NCI-H345 treated with DMSO at 0.1 percent for 48 hours (cell line): ENCODE results near the gene ZBTB46.
"Not testable (repeated sequence)": the region's sequence is repeated elsewhere in the genome, so short reads cannot be mapped to it uniquely, and the experiment has no call there.

ENCODE experiments used
- DNase-seq: peaks from one replicate; lab custom pipeline; 2025; ENCODE audit not compliant: unreplicated experiment; lab: John Stamatoyannopoulos, UW

ZBTB46 gene

DNA sequence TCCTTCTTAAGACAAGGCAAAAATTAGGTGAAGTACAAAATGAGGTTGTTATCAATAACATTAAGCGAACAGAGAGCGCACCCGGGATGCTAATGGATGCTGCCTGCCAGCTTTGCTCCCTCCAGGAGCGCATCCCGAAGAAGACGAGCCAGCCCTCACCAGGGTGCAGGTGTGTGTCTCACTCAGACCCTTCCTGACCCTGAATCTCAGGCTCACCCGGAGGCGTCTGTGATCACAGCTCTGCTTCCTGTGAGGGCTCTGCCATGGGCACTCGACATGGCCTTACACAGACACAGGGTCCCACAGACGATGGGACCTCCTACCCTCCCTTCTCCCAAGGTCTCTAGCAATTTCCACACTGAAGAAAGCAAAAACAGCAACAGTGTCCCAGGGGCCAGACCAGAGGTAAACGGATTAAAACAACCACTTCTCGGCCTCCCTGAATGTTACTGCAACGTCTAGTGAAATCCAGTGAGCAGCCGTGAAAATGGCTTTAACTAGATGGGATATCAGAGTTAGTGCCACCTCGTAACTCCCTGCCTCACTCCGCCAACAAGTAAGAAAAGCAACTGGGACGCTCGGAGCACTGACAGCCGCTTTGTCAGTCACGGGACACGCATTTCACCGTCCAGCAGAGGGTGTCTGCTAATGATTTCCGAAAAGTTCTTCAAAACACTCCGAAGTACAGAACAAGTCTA, 11.7 kb downstream of the ZBTB46 start:
- no peak for DNase-seq

DNA sequence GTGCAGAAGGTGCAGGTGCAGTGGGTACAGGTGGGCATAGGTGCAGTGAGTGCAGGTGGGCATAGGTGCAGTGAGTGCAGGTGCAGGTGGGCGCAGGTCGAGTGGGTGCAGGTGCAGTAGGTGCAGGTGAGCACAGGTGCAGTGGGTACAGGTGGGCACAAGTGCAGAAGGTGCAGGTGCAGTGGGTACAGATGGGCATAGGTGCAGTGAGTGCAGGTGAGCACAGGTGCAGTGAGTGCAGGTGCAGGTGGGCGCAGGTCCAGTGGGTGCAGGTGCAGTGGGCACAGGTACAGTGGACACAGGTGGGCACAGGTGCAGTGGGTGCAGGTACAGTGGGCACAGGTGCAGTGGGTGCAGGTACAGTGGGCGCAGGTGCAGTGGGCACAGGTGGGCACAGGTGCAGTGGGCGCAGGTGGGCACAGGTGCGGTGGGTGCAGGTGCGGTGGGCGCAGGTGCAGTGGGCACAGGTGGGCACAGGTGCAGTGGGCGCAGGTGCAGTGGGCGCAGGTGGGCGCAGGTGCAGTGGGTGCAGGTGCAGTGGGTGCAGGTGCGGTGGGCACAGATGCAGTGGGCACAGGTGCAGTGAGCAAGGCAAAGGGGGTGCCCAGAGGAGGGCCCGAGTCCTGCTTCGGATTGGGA, 15.3 kb downstream of the ZBTB46 start:
- DNase-seq: no peak

DNA sequence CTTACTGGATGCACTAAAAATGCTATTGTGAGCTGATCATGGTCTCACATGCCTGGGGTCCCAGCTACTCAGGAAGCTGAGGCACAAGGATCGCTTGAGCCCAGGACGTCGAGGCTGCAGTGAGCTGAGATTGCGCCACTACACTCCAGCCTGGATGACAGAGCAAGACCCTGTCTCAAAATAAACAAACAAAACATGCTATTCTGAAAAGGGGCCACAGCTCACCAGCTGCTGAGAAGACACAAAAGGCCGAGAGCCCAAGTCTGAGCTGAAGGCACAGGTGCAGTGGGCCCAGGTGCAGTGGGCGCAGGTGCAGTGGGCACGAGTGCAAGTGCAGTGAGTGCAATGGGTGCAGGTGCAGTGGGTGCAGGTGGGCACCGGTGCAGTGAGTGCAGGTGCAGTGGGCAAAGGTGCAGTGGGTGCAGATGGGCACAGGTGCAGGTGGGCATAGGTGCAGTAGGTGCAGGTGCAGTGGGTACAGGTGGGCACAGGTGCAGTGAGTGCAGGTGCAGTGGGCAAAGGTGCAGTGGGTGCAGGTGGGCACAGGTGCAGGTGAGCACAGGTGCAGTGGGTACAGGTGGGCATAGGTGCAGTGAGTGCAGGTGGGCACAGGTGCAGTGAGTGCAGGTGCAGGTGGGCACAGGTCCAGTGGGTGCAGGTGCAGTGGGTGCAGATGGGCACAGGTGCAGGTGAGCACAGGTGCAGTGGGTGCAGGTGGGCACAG, 16.0 kb downstream of the ZBTB46 start:
- no peak for DNase-seq

DNA sequence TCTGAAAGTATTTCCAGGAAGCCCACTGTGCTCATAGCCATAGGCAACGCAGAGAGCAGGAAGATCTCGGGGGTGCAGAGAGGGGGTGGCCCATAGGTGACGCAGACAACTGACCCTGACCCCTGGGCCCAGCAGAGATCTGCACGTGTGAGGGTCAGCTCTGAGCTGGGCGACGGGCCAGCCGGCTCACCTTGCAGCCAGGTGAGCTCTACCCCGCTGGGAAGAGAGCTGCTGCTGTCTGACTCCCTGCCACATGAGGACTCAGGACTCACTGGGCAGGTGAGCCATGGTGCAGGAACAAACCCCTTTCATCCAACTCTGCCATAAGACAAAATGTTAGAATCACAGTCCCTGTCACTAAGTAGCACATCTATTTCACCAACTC, 19.6 kb downstream of the ZBTB46 start:
- DNase-seq: no peak

DNA sequence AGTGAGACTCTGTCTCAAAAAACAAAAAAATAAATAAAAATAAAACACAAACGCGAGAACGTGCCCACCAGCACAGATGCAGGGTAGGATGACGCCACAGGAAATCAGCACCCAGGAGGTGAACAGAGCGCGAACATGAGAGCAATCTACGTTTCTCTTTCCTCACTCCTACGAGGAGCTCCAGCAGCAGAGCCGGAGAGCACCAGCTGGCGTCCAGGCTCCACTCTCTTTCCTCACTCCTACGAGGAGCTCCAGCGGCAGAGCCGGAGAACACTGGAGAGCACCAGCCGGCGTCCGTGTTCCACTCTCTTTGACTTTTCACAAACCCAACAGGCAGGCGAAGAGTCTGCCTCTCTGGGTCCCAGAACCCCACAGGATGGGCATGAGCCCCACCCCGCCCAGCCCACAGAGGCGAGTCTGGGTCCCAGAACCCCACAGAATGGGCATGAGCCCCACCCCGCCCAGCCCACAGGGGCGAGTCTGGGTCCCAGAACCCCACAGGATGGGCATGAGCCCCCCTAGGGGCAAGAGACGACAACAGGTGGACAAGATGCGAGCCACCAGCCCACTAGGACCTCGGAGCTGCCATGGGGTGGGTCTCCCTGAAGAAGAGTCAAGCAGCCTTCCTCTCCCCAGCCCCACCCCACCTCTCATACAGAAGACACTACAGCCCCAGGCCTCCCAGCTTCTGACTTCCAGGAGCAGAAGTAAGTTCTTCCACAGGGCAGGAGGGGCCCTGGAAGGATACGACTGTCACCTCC, 20.2 kb downstream of the ZBTB46 start:
- no peak for DNase-seq

DNA sequence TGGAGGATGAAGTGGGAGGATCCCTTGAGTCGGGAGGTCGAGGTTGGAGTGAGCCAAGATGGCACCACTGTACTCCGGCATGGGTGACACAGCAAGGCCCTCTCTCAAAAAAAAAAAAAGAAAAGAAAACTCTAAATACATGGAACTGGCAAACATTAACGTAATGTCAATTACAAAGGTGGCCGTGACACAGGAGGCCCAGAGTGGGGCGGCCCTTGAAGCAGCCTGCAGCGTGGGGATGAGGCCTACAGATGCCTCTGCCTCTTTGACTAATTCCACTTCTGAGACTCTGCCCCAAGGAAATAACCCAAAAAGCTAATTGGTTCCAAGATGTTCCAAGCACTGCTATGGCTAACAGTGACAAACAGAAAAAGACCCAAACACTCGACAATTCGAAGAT, 21.2 kb downstream of the ZBTB46 start:
- no peak for DNase-seq

DNA sequence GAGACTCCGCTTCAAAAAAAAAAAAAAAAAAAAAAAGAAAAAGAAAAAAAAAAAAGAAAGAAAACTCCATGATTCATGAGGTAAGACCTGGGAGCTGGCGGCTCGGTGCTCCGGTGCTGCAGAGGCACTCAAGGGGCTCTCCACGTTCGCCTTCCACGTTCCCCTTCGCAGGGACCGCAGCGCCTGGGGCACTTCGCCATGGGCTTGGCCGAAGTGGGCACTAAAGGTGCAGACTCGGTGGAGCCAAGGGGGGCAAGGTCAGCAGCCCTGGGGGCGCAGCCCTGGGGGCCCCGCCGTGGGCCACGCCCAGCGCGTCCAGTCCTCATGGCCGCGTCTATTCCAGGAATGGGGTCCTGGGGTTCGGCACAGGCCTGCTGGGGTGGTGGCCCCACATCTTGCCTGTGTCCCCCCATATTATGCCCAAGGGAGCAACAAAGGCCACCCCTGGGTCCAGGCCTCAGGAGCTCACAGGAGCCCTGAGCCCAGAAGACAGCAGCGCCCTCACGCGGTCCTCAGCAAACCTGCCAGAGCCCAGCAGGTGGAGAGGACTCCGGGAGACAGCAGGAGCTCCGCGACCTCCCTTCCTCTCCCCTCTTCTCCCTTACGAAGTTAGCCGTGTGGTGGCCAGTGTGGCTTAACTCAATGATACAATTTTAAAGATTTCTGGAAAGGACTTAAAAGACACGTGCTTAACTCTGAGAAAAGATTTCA, 21.9 kb downstream of the ZBTB46 start:
- no peak for DNase-seq

DNA sequence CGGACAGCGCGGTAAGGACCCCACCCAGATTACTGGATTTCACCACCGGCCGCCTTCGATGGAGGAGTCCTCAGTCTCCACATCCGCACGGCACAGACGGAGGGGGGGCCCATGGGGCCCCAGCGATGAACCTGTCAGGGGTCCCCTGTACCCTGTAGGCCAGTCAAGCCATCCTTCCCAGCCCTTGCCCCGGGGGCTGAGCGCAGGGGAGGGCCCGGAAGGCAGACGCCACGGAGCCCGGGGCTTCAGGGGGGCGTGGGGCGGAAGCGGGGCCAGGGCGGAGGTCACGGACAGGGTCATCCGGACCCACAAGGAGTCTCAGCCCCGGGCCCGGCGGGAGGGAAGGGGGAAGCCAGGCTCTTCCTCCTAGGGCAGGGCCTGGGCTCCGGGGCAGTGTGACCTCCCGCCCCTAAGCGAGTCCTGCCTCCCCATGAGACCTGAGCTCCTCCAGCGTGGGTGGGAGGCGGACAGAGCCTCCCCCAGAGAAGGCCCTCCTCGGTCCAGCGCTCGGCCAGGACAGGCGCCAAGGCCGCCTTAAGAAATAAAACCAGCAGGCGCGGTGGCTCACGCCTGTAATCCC, 22.8 kb downstream of the ZBTB46 start:
- no peak for DNase-seq

DNA sequence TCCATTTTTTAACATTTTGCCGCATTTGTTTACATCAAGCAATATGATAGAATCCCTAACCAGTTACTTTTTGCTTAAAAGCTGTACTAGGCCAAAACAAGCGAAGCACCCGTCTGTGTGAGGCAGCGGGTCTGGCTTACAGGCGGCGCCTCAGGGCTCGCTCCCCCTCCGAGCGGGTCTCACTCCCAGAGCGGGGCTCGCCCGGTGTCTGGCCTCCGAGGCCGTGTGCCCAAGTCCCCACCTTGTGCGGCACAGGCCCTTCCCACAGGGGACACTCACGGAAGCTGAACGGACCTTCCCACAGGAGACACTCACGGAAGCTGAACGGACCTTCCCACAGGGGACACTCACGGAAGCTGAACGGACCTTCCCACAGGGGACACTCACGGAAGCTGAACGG, 23.4 kb downstream of the ZBTB46 start:
- no peak for DNase-seq

DNA sequence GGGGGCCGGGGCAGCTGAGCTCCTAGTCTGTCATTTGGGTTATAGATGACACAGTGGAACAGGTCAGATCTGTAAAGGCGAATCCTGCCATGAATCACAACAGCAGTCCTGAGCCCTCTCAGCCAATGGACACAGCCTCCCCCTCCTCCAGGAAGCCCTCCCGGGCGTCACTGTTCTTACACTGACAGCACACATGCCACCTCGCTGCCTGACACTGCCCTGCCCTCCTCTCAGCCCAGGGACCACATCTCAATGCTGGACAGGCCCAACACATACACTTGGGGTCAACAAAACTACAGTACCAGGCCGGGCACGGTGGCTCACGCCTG, 26.8 kb downstream of the ZBTB46 start:
- no peak for DNase-seq

DNA sequence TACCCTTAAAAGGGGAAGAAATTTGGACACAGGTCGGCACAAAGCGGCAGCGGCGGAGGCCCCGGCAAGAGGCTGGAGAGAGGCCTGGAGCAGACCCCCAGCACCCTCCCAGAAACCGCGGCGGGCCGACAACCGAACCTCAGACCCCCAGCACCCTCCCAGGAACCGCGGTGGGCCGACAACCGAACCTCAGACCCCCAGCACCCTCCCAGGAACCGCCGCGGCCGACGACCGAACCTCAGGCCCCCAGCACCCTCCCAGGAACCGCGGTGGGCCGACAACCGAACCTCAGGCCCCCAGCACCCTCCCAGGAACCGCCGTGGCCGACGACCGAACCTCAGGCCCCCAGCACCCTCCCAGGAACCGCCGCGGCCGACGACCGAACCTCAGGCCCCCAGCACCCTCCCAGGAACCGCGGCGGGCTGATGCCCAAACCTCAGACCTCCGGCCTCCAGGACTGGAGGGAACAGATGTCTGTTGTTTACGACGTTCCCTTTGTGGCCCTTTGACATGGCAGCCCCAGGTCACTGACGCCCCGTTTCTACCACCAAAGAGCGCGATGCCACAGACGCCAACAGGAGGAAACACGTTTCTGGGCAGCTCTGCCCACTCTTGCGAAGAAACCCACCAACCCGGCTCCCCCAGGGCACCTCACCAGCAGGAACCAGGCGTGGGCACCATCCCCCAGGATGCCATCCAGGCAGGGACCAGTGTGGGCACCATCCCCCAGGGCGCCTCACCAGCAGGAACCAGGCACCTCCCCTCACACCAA, 28.4 kb downstream of the ZBTB46 start:
- DNase-seq: no peak

DNA sequence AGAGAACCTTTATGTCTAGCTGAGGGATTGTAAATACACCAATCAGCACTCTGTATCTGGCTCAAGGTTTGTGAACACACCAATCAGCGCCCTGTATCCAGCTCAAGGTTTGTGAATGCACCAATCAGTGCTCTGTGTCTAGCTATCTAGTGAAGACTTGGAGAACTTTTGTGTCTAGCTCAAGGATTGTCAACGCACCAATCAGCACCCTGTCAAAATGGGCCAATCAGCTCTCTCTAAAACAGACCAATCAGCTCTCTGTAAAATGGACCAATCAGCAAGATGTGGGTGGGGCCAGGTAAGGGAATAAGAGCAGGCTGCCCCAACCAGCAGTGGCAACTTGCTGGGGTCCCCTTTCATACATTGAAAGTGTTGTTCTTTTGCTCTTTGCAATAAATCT, 29.9 kb downstream of the ZBTB46 start:
- not testable (repeated sequence) for DNase-seq

DNA sequence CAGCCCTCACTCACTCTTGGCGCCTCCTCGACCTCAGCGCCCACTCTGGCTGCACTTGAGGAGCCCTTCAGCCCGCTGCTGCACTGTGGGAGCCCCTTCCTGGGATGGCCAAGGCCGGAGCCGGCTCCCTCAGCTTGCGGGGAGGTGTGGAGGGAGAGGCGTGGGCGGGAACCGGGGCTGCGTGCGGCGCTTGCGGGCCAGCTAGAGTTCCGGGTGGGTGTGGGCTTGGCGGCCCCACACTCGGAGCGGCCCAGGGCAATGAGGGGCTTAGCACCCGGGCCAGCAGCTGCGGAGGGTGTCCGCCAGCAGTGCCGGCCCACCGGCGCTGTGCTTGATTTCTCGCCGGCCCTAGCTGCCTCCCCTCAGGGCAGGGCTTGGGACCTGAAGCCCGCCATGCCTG, 30.7 kb downstream of the ZBTB46 start:
- DNase-seq: not testable (repeated sequence)

DNA sequence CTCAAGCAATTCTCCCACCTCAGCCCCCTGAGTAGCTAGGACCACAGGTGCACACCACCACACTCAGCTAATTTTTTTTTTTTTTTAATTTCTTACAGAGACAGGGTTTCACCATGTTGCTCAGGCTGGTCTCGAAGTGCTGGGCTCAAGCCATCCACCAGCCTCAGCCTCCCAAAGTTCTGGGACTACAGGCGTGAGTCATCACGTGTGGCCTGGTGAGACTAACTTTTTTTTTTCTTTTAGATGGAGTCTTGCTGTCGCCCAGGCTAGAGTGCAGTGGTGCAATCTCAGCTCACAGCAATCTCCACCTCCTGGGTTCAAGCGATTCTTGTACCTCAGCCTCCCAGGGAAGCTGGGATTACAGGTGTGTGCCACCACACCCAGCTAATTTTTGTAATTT, 31.9 kb downstream of the ZBTB46 start:
- DNase-seq: not testable (repeated sequence)

DNA sequence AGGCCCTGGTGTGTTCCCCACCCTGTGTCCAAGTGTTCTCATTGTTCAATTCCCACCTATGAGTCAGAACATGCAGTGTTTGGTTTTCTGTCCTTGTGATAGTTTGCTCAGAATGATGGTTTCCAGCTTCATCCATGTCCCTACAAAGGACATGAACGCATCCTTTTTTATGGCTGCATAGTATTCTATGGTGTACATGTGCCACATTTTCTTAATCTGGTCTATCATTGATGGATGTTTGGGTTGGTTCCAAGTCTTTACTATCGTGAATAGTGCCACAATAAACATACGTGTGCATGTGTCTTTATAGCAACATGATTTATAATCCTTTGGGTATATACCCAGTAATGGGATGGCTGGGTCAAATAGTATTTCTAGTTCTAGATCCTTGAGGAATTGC, 33.9 kb downstream of the ZBTB46 start:
- DNase-seq: not testable (repeated sequence)

DNA sequence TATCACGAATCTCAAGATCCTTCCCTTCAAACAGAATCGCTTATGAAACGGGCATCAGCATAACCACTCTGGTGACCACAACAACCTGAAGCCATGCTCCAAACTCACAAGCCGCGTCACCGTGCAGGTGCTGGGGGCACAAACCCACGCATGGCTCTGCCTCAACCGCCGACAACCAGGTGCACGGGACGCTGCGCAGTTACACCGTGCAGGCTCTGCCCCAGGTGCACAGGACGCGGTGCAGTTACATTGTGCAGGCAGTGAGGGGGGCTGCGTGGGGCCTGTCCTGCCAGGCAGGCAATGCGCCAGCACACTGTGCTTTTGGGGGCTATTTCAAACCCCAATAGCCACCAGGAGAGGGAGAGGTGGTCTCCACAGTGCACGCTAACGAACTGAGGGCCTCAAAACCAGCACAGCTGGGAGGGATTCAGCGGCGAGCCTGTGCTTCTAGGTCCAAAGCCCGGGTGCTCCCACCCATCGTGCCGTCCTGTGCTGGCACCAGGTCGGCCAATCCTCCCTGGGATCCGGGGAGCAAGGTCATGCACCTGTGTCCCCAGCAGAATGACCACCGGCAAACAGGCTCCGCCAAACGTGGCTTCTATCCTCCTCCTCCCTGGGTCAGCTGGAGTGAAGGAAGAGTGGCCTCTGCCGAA, 35.8 kb downstream of the ZBTB46 start:
- DNase-seq: no peak

DNA sequence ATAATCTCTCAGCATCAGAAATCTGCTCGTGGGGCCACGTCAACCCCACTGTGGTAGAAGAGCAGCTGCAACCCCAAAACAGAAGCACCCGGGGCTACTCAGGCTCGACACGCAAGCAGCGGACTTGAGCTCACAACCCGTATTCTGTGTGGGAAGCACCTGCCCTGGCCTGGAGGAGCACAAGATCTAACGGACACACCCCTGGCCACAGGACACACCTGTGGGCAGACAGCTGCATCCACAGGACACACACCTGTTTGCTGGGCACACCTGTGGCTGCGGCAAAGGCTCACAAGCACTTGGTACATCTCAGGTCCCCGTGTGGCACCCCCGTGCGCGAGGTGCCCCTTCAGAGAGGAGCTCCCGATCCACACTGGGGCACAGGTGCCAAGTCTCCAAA, 36.5 kb downstream of the ZBTB46 start:
- DNase-seq: no peak

DNA sequence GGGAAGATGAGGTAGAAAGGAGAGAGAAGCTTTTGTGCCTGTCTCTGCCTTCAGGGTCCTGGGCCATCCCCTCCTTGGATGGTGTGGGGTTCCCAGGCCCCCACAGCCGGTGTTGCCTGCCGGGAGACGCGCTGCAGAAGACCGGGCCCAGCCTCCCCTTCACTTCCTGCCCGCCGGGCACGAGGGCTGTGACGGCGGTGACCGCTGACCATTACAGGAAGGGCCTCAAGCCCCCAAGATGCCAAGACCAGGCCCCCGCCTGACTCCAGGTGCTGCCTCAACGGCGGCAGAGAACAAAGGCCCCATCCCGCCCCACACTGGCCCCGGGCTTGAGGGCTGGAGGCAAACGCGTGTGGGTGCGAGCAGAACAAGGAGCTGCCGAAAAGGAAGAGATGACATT, 38.2 kb downstream of the ZBTB46 start:
- no peak for DNase-seq

DNA sequence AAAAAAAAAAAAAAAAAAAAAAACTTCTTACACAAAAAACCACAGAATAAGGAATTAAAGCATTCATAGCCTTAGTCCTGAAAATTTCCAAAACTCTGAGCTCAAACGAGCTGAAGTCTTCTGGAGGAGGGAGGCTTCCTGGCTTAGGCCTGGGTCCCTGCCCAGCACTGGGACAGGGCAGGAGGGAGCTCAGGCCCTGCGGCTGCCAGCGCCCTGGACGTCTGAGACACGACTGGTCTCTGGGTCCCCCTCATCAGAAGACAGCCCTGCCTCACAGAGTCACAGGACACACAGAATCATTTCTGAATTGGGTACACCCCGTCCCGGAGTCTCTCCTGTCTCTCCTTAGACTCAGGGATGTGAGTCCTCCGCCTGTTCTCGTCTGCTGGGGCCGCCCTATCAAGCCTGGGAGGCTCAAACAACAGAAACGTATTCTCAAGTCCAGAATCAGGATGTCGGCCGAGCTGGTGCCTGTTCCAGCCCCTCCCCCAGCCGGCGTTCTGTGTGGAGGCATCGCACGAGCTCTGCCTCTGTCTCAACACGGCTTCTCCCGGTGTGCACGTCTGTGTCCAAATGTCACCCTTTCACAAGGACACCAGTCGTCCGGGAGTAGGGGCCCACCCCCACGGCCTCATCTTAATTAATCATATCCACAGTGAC, 39.4 kb downstream of the ZBTB46 start:
- DNase-seq: no peak
